Omental fat pad (tissue), 4 donors: Measurements from ENCODE around the gene HPCAL1. TPM values are rescaled to one million over a fixed set of nuclear protein-coding genes. Genes with fewer than 3 reads are reported as not detected.

Experiments used
- ATAC-seq: fragments of 150-250 bp; one replicate; pipeline ENCODE4 v1.9.1; 2016; ENCODE audit warnings: mild to moderate bottlenecking, moderate library complexity; ENCODE audit not compliant: low FRiP score
- DNase-seq: peaks from one replicate; pipeline ENCODE4 v3.0.0-alpha.2; 2019; ENCODE audit warnings: low spot score
- CTCF ChIP-seq, 3 donors: fragments of 450-650 bp; IDR thresholded peaks; one replicate each; pipeline ENCODE4 v1.5.1; 2016 to 2017; ENCODE audit warnings: antibody characterized with exemption in 3 of 3, mild to moderate bottlenecking in 3 of 3, moderate library complexity in 2 of 3
- total RNA-seq, 4 donors: library from RNA; depleted of rRNA; stranded (reverse); fragments of >200 nt; gene quantifications; one replicate each; pipeline ENCODE4 v1.1.0, GENCODE V29; 2016

HPCAL1 gene
- total RNA-seq, 4 donors from 2014 or later: 51.8 to 75.8 (median 67.8) TPM

GRCh38 chr2:10325278-10326145 is 22.8 kb downstream of the HPCAL1 start:
- ATAC-seq (no peak), DNase-seq (no peak)
- TF ChIP-seq CTCF (IDR thresholded peaks at IDR 0.05): no peak

- TF ChIP-seq CTCF (IDR thresholded peaks at IDR 0.05): no peak
- ATAC-seq (no peak), DNase-seq (no peak)
These were observed 23.5 kb downstream of the HPCAL1 start for GRCh38 chr2:10326151-10326616.

- no peak for ATAC-seq
- TF ChIP-seq CTCF (IDR thresholded peaks at IDR 0.05): no peak
- DNase-seq: no peak
These were observed 24.2 kb downstream of the HPCAL1 start for GRCh38 chr2:10326707-10327594.

GRCh38 chr2:10327896-10328669 is 25.4 kb downstream of the HPCAL1 start:
- no peak for ATAC-seq
- TF ChIP-seq CTCF (IDR thresholded peaks at IDR 0.05): no peak
- no peak for DNase-seq

GRCh38 chr2:10328670-10329579 is 26.2 kb downstream of the HPCAL1 start:
- DNase-seq (no peak), ATAC-seq (no peak)
- TF ChIP-seq CTCF (IDR thresholded peaks at IDR 0.05): no peak

GRCh38 chr2:10329580-10329879 is 26.8 kb downstream of the HPCAL1 start:
- DNase-seq (no peak), ATAC-seq (no peak)
- no peak for TF ChIP-seq CTCF (IDR thresholded peaks at IDR 0.05)
